ENCODE measurements around the gene RTN4RL2. TPM values are rescaled to one million over a fixed set of nuclear protein-coding genes. Genes with fewer than 3 reads are reported as not detected.

Gene RTN4RL2
- total RNA-seq, 4 donors from 2014 or later, result 0.64 to 4.8 (median 3.2) TPM

GRCh38 chr11:57512646-57513451, 52.5 kb downstream of the RTN4RL2 start:
- TF ChIP-seq, protein P1, sequence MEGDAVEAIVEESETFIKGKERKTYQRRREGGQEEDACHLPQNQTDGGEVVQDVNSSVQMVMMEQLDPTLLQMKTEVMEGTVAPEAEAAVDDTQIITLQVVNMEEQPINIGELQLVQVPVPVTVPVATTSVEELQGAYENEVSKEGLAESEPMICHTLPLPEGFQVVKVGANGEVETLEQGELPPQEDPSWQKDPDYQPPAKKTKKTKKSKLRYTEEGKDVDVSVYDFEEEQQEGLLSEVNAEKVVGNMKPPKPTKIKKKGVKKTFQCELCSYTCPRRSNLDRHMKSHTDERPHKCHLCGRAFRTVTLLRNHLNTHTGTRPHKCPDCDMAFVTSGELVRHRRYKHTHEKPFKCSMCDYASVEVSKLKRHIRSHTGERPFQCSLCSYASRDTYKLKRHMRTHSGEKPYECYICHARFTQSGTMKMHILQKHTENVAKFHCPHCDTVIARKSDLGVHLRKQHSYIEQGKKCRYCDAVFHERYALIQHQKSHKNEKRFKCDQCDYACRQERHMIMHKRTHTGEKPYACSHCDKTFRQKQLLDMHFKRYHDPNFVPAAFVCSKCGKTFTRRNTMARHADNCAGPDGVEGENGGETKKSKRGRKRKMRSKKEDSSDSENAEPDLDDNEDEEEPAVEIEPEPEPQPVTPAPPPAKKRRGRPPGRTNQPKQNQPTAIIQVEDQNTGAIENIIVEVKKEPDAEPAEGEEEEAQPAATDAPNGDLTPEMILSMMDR (IDR thresholded peaks at IDR 0.05), result no peak
- TF ChIP-seq EP300 (IDR thresholded peaks at IDR 0.05), result no peak
- no peak for TF ChIP-seq POLR2A (IDR thresholded peaks at IDR 0.05)
- TF ChIP-seq POLR2AphosphoS5 (IDR thresholded peaks at IDR 0.05), result no peak
- peak overlapping the region; percentile 26 for H3K27ac ChIP-seq

DNA sequence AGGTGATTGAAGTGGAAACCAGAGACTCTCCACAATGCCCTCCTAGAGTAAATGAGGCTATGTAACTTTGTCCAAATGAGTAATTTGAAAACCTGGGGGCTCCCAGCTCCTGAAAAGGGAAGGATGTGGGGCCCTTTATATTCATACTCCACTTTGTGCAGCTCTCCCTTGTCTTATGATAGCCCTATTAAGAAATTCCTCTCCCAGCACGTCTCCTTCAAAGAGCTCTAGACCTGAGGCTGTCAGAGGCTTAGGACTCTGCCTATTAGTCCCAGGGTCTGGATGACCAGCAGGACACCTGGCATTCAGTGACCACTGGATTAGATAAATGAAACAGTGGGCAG, 53.1 kb downstream of the RTN4RL2 start:
- H3K9me3 ChIP-seq, result no peaks in the 10 kb centered on the region
- no peak overlapping the region for H3K4me3 ChIP-seq
- peak overlapping the region; percentile 26 for H3K27ac ChIP-seq
- DNase-seq (ENCODE audit: low spot score in 2 of 2), result no peak
- H3K4me1 ChIP-seq, result peaks cover 31% of the 10 kb centered on the region
- H3K27me3 ChIP-seq, result no peaks in the 10 kb centered on the region
- no peaks in the 10 kb centered on the region for H3K36me3 ChIP-seq
- TF ChIP-seq, protein P1 (IDR thresholded peaks at IDR 0.05), result no peak
- TF ChIP-seq EP300 (IDR thresholded peaks at IDR 0.05) (no peak), POLR2A (IDR thresholded peaks at IDR 0.05) (no peak), POLR2AphosphoS5 (IDR thresholded peaks at IDR 0.05) (no peak)
- 50% methylated on average over 1 of the region's 1 CpG for WGBS

More at GRCh38 chr11:57512646-57513451, 52.5 kb downstream of the RTN4RL2 start:
- Histone ChIP-seq H3K4me3 (no peak overlapping the region), H3K4me1 (peaks cover 31% of the 10 kb centered on the region), H3K27me3 (no peaks in the 10 kb centered on the region), H3K9me3 (no peaks in the 10 kb centered on the region), H3K36me3 (no peaks in the 10 kb centered on the region)
- WGBS, result 56% methylated on average over 12 of the region's 12 CpGs
- no peak for DNase-seq (ENCODE audit: low spot score in 2 of 2)

DNA sequence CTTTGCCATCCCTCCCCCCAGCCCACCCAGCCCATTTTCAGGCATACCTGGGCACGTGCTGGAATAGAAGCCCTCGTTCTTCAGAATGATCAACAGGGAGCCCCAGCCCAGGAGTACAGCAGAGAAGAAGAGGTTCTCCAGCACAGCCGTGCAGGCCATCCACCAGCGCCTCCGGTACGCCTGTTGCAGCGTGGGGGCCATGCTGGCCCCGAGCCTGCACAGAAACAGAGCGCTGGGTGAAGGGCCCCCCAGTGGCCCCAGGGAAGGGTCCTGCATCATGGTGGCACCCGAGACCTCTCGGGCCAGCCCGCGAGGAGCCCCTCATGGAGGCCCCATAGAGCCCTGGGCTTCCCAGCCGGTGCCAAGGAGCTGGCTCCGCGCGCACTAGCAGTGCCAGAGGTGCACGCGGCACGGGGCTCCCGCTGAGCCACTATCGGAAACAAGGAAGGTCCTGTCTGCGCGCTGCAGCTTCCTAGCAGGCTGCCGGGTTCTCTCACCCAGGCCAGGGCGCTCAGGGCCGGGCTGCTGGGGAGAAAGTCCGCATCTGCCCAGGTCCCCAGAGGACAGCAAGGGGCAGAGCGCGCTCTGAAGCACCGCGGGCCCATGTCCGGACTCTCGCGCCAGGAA, 53.7 kb downstream of the RTN4RL2 start:
- Histone ChIP-seq H3K36me3 (no peaks in the 10 kb centered on the region), H3K9me3 (no peaks in the 10 kb centered on the region), H3K27me3 (no peaks in the 10 kb centered on the region), H3K27ac (peak overlapping the region; percentile 26), H3K4me3 (peak overlapping the region; percentile 75), H3K4me1 (peaks cover 31% of the 10 kb centered on the region)
- TF ChIP-seq, protein P1 (IDR thresholded peaks at IDR 0.05), result no peak
- TF ChIP-seq POLR2AphosphoS5 (IDR thresholded peaks at IDR 0.05), result no peak
- no peak for TF ChIP-seq POLR2A (IDR thresholded peaks at IDR 0.05)
- TF ChIP-seq EP300 (IDR thresholded peaks at IDR 0.05), result no peak
- DNase-seq (ENCODE audit: low spot score in 2 of 2), result peak in 1 of 2 donors; percentile 65
- 21% methylated on average over 7 of the region's 35 CpGs for WGBS

- peaks cover 31% of the 10 kb centered on the region for H3K4me1 ChIP-seq
- no peaks in the 10 kb centered on the region for H3K27me3 ChIP-seq
- DNase-seq (ENCODE audit: low spot score in 2 of 2), result peak; percentile 71 to 88
- peak overlapping the region; percentile 75 for H3K4me3 ChIP-seq
- peak overlapping the region; percentile 26 for H3K27ac ChIP-seq
- no peaks in the 10 kb centered on the region for H3K36me3 ChIP-seq
- no peak for TF ChIP-seq POLR2AphosphoS5 (IDR thresholded peaks at IDR 0.05)
- TF ChIP-seq, protein P1 (IDR thresholded peaks at IDR 0.05), result no peak
- TF ChIP-seq POLR2A (IDR thresholded peaks at IDR 0.05), result no peak
- no peak for TF ChIP-seq EP300 (IDR thresholded peaks at IDR 0.05)
- WGBS, result under 1% methylated on average over 49 of the region's 57 CpGs
- H3K9me3 ChIP-seq, result no peaks in the 10 kb centered on the region
Measured at GRCh38 chr11:57514538-57515331, 54.4 kb downstream of the RTN4RL2 start.
